ENCODE results near the gene GPC6.

DNA sequence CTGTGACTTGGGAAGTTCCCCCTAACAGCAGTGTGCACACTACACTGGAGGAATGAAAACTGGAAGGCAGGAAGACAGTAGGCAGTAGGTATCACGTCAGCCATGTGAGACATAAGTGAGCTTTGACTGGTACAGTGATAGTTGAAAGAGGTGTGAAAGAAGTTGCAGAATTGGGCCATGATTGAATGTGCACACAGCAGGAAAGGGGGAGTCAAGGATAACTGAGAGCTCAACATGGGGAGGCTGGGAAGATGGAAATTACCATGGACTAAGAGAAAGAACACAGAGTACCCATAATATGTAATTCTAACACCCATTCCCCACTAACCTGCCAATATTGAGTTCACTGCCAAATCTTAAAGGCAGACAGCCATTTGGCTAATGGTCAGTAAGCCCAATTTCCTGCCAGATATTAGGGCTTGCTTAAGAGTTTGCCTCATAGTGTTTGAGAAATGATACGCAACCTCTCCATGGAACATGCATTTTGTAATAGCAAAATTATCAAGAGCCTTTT, 931.2 kb downstream of the GPC6 start:
- TF ChIP-seq, protein P1, sequence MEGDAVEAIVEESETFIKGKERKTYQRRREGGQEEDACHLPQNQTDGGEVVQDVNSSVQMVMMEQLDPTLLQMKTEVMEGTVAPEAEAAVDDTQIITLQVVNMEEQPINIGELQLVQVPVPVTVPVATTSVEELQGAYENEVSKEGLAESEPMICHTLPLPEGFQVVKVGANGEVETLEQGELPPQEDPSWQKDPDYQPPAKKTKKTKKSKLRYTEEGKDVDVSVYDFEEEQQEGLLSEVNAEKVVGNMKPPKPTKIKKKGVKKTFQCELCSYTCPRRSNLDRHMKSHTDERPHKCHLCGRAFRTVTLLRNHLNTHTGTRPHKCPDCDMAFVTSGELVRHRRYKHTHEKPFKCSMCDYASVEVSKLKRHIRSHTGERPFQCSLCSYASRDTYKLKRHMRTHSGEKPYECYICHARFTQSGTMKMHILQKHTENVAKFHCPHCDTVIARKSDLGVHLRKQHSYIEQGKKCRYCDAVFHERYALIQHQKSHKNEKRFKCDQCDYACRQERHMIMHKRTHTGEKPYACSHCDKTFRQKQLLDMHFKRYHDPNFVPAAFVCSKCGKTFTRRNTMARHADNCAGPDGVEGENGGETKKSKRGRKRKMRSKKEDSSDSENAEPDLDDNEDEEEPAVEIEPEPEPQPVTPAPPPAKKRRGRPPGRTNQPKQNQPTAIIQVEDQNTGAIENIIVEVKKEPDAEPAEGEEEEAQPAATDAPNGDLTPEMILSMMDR (IDR thresholded peaks at IDR 0.05; ENCODE audit: insufficient read depth, low read length), result no peak
- TF ChIP-seq POLR2AphosphoS5 (IDR thresholded peaks at IDR 0.05; ENCODE audit: low read depth) (no peak), GABPA (IDR thresholded peaks at IDR 0.05; ENCODE audit: low read depth) (no peak), SPI1 (IDR thresholded peaks at IDR 0.05; ENCODE audit: borderline replicate concordance, low read depth) (no peak)
- TF ChIP-seq, protein P2, sequence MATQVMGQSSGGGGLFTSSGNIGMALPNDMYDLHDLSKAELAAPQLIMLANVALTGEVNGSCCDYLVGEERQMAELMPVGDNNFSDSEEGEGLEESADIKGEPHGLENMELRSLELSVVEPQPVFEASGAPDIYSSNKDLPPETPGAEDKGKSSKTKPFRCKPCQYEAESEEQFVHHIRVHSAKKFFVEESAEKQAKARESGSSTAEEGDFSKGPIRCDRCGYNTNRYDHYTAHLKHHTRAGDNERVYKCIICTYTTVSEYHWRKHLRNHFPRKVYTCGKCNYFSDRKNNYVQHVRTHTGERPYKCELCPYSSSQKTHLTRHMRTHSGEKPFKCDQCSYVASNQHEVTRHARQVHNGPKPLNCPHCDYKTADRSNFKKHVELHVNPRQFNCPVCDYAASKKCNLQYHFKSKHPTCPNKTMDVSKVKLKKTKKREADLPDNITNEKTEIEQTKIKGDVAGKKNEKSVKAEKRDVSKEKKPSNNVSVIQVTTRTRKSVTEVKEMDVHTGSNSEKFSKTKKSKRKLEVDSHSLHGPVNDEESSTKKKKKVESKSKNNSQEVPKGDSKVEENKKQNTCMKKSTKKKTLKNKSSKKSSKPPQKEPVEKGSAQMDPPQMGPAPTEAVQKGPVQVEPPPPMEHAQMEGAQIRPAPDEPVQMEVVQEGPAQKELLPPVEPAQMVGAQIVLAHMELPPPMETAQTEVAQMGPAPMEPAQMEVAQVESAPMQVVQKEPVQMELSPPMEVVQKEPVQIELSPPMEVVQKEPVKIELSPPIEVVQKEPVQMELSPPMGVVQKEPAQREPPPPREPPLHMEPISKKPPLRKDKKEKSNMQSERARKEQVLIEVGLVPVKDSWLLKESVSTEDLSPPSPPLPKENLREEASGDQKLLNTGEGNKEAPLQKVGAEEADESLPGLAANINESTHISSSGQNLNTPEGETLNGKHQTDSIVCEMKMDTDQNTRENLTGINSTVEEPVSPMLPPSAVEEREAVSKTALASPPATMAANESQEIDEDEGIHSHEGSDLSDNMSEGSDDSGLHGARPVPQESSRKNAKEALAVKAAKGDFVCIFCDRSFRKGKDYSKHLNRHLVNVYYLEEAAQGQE (IDR thresholded peaks at IDR 0.05; ENCODE audit: insufficient replicate concordance, low read depth), result no peak

Data from HL-60 (cell line).